K562 (cell line): ENCODE data around the gene MKS1. TPM values are rescaled to one million over a fixed set of nuclear protein-coding genes. Genes with fewer than 3 reads are reported as not detected.

Experiments used
- CHAMP1 ChIP-seq: fragments of 450-650 bp; IDR thresholded peaks from 2 replicates; pipeline ENCODE4 v1.6.1; 2016; ENCODE audit warnings: mild to moderate bottlenecking
- CHD1 ChIP-seq: fragments of 200-600 bp; sonication (generic); IDR thresholded peaks from one replicate; pipeline ENCODE4 v1.6.1; 2012; ENCODE audit warnings: mild to moderate bottlenecking, moderate library complexity, low read length, inconsistent platforms
- HDAC8 ChIP-seq: fragments of 450-650 bp; IDR thresholded peaks from 2 replicates; pipeline ENCODE4 v1.6.1; 2016; ENCODE audit warnings: mild to moderate bottlenecking, missing genetic modification characterization, moderate library complexity, missing compliant biosample characterization
- MCM5 ChIP-seq: fragments of 450-650 bp; IDR thresholded peaks from 2 replicates; pipeline ENCODE4 v1.6.1; 2016; ENCODE audit warnings: low read depth
- RBM14 ChIP-seq: fragments of 200-400 bp; formaldehyde crosslinking; IDR thresholded peaks from 2 replicates; pipeline ENCODE4 v1.6.1; 2018; ENCODE audit warnings: low read depth, mild to moderate bottlenecking, low read length, moderate library complexity, borderline replicate concordance; ENCODE audit not compliant: insufficient read depth
- SMAD3 ChIP-seq: fragments of 450-650 bp; formaldehyde crosslinking; conservative IDR thresholded peaks from 2 replicates; pipeline ENCODE4 v1.4.0; 2020; ENCODE audit warnings: mild to moderate bottlenecking
- SREBF2 ChIP-seq: sonication (generic); formaldehyde crosslinking; IDR thresholded peaks from 2 replicates; pipeline ENCODE4 v1.4.0; 2020; ENCODE audit warnings: mild to moderate bottlenecking, missing genetic modification reagents
- ZMIZ1 ChIP-seq, 2 experiments: fragments of 150-350 bp in 1 of 2; IDR thresholded peaks; 2 replicates each; pipeline ENCODE4 v1.6.1; 2012 to 2016; ENCODE audit warnings: low read depth in 2 of 2, low read length in 2 of 2, mild to moderate bottlenecking in 1 of 2, moderate library complexity in 1 of 2
- ZNF263 ChIP-seq: sonication (generic); formaldehyde crosslinking; IDR thresholded peaks from 2 replicates; pipeline ENCODE4 v1.8.0; 2022; ENCODE audit warnings: mild to moderate bottlenecking, missing genetic modification reagents, borderline replicate concordance
- ZNF347 ChIP-seq: fragments of 450-650 bp; formaldehyde crosslinking; IDR thresholded peaks from 2 replicates; pipeline ENCODE4 v1.4.0; 2020; ENCODE audit warnings: low read depth, mild to moderate bottlenecking, moderate library complexity
- polyA plus RNA-seq, 8 experiments: library from polyadenylated mRNA; depleted of rRNA in 4 of 8; stranded (reverse) in 5 of 8; unstranded in 3 of 8; fragments of >200 nt; fragmentation: Nextera tagmentation in 2 of 8; fragmentation: Illumina TruSeq in 1 of 8; extraction: Ambion mirVana in 2 of 8; extraction: Trizol in 1 of 8; gene quantifications; 2 replicates each; pipeline versions ENCODE4 v1.2.1 to v1.2.3, GENCODE V29; 2011 to 2014; ENCODE audit warnings: inconsistent platforms in 1 of 8, missing spikeins in 1 of 8
- total RNA-seq, 7 experiments: library from RNA; depleted of rRNA in 6 of 7; stranded (reverse); fragments of >200 nt in 6 of 7; fragmentation: Illumina TruSeq in 2 of 7; extraction: Trizol in 2 of 7; gene quantifications; 2 replicates each; pipeline versions ENCODE4 v1.2.1 to v1.2.3, GENCODE V29; 2011 to 2021; ENCODE audit warnings: low replicate concordance in 1 of 7
- TF ChIP-seq, protein P1 (sequence below): fragments of 250-450 bp; sonication (Bioruptor Pico); IDR thresholded peaks from 2 replicates; pipeline ENCODE4 v1.9.0; 2021; ENCODE audit warnings: mild to moderate bottlenecking
- TF ChIP-seq, protein P2 (sequence below): fragments of 250-450 bp; sonication (Bioruptor Pico); IDR thresholded peaks from 2 replicates; pipeline ENCODE4 v1.8.0; 2021; ENCODE audit warnings: moderate library complexity, mild to moderate bottlenecking, inconsistent platforms
- TF ChIP-seq, protein P3 (sequence below), 2 experiments: fragments of 450-650 bp in 1 of 2; sonication (generic) in 1 of 2; formaldehyde crosslinking in 1 of 2; IDR thresholded peaks in 1 of 2; conservative IDR thresholded peaks in 1 of 2; 2 replicates each; pipeline versions ENCODE4 v1.6.1 to v1.8.1; 2016 to 2023; ENCODE audit warnings: mild to moderate bottlenecking in 2 of 2, moderate library complexity in 2 of 2, inconsistent platforms in 1 of 2, missing genetic modification reagents in 1 of 2
- TF ChIP-seq, protein P4 (sequence below): fragments of 450-650 bp; formaldehyde crosslinking; IDR thresholded peaks from 2 replicates; pipeline ENCODE4 v1.4.0; 2020; ENCODE audit warnings: mild to moderate bottlenecking, moderate library complexity

The MKS1 gene
- total and polyA plus RNA-seq, 9 of the 15 experiments (the other 6 are each of a cell fraction or from before 2014, with no cell fraction given): 16.3 to 31.0 (median 25.9) TPM

DNA sequence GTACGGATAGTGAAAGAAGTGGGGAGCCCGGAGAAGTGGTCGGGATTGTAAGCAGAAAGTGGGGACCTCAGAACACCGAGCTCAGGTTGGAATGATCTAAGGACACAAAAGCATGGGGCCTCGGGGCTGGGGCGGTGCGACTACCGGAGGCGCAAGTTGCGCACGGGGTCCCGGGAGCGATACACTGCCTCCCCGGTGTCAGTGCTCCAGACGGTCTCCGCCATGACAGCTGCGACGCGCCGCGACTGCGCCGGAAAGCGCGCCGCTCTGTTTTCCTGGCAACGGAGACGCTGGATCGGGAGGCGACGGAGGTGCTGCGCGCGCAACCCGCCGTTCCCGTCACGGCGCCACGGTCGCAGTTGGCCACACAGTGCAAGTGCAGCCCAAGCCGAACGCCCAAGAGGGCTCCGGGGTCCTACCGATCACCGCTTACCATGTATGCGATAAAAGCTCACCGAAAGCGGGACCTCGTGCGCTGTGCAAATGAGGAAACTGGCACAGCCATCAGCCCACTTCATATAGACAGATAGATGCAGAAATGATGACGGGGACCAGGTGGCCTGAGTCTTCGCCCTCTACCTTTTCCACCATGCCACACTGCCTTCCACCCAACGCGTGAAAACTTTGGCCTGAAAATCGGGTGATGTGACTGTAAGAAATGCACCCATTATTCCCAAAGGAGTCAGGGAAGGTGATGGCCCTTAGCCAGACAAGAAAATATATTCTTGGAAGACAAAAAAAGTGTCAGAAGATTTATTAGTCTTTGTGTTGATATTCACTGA lies at the start of gene MKS1 (continued):
- TF ChIP-seq SREBF2 (CRISPR knock-in tag) (no peak), ZNF263 (CRISPR knock-in tag) (0 out of 2 replicates have a peak, but pooled peaks have one; percentile 6), RBM14 (no peak), HDAC8 (tag) (no peak), ZMIZ1 (IDR thresholded peaks at IDR 0.05; ENCODE audit: low read depth in 2 of 2, low read length in 2 of 2) (no peak), CHAMP1 (peak; percentile 63; the same call in 1 of the 2 replicates), ZNF347 (no peak), MCM5 (no peak), CHD1 (peak; percentile 23), SMAD3 (CRISPR knock-in tag) (no peak)
- TF ChIP-seq, protein P1, sequence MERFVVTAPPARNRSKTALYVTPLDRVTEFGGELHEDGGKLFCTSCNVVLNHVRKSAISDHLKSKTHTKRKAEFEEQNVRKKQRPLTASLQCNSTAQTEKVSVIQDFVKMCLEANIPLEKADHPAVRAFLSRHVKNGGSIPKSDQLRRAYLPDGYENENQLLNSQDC (CRISPR knock-in tag): no peak
- TF ChIP-seq, protein P2, sequence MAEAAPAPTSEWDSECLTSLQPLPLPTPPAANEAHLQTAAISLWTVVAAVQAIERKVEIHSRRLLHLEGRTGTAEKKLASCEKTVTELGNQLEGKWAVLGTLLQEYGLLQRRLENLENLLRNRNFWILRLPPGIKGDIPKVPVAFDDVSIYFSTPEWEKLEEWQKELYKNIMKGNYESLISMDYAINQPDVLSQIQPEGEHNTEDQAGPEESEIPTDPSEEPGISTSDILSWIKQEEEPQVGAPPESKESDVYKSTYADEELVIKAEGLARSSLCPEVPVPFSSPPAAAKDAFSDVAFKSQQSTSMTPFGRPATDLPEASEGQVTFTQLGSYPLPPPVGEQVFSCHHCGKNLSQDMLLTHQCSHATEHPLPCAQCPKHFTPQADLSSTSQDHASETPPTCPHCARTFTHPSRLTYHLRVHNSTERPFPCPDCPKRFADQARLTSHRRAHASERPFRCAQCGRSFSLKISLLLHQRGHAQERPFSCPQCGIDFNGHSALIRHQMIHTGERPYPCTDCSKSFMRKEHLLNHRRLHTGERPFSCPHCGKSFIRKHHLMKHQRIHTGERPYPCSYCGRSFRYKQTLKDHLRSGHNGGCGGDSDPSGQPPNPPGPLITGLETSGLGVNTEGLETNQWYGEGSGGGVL (CRISPR knock-in tag): no peak
- TF ChIP-seq, protein P3, sequence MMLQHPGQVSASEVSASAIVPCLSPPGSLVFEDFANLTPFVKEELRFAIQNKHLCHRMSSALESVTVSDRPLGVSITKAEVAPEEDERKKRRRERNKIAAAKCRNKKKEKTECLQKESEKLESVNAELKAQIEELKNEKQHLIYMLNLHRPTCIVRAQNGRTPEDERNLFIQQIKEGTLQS (IDR thresholded peaks at IDR 0.05): no peak
- TF ChIP-seq, protein P3 (CRISPR knock-in tag; conservative IDR thresholded peaks at IDR 0.05): no peak; the same call in 1 of the 2 replicates
- TF ChIP-seq, protein P4, sequence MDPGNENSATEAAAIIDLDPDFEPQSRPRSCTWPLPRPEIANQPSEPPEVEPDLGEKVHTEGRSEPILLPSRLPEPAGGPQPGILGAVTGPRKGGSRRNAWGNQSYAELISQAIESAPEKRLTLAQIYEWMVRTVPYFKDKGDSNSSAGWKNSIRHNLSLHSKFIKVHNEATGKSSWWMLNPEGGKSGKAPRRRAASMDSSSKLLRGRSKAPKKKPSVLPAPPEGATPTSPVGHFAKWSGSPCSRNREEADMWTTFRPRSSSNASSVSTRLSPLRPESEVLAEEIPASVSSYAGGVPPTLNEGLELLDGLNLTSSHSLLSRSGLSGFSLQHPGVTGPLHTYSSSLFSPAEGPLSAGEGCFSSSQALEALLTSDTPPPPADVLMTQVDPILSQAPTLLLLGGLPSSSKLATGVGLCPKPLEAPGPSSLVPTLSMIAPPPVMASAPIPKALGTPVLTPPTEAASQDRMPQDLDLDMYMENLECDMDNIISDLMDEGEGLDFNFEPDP (CRISPR knock-in tag): no peak
